H1 (cell line): ENCODE measurements around the gene ADCY7. TPM values are rescaled to one million over a fixed set of nuclear protein-coding genes. Genes with fewer than 3 reads are reported as not detected.

ENCODE experiments used
- CTCF ChIA-PET: fragments of 300-600 bp; sonication (Branson Sonifier 250); formaldehyde crosslinking; loops from one replicate; lab custom pipeline; 2021; ENCODE audit not compliant: partially characterized antibody; lab: Charles Lee
- POLR2A ChIA-PET: fragments of 300-600 bp; sonication (Branson Sonifier 250); formaldehyde crosslinking; loops from one replicate; lab custom pipeline; 2021; ENCODE audit warnings: inconsistent platforms; ENCODE audit not compliant: partially characterized antibody; lab: Charles Lee
- DNase-seq, 2 experiments: peaks; one replicate each; pipeline versions ENCODE4 v3.0.0 to v3.0.0-alpha.2; 2010 to 2022; ENCODE audit warnings: low spot score in 2 of 2, low read depth in 1 of 2, mixed read lengths in 1 of 2
- FAIRE-seq: peaks from 2 replicates; lab custom pipeline; 2011; peaks lifted over from hg19 to GRCh38; lab: Jason Lieb, UNC
- H2AFZ ChIP-seq: 2 replicates; pipeline ENCODE4 v1.8.1; 2012; ENCODE audit warnings: low read length, inconsistent platforms
- H2AK5ac ChIP-seq: 2 replicates; pipeline ENCODE4 v1.6.1; 2013; ENCODE audit warnings: low read depth, low read length
- H2BK120ac ChIP-seq: replicated peaks from 2 replicates; pipeline ENCODE3; 2013; ENCODE audit warnings: low read depth, low read length, inconsistent platforms
- H2BK12ac ChIP-seq: 2 replicates; pipeline ENCODE4 v1.6.1; 2013; ENCODE audit warnings: low read depth, low read length
- H2BK15ac ChIP-seq: 2 replicates; pipeline ENCODE4 v1.6.1; 2013; ENCODE audit warnings: low read length
- H2BK20ac ChIP-seq: 2 replicates; pipeline ENCODE4 v1.6.1; 2013; ENCODE audit warnings: low read length
- H2BK5ac ChIP-seq: 2 replicates; pipeline ENCODE4 v1.6.1; 2013; ENCODE audit warnings: low read depth, low read length
- H3K14ac ChIP-seq: 2 replicates; pipeline ENCODE4 v1.6.1; 2013; ENCODE audit warnings: inconsistent platforms; ENCODE audit not compliant: insufficient read length
- H3K18ac ChIP-seq: 2 replicates; pipeline ENCODE4 v1.6.1; 2013; ENCODE audit warnings: low read length; ENCODE audit errors: extremely low read depth
- H3K23ac ChIP-seq: 2 replicates; pipeline ENCODE4 v1.6.1; 2013; ENCODE audit warnings: inconsistent platforms; ENCODE audit not compliant: insufficient read length
- H3K23me2 ChIP-seq: 2 replicates; pipeline ENCODE4 v1.6.1; 2013; ENCODE audit warnings: low read depth, low read length
- H3K27ac ChIP-seq: 2 replicates; pipeline ENCODE4 v1.6.1; 2011; ENCODE audit warnings: low read depth, low read length, inconsistent platforms
- H3K27me3 ChIP-seq, 4 experiments: replicated peaks in 1 of 4; 1 replicate in 1 of 4; 2 replicates in 3 of 4; pipeline versions ENCODE4 v1.6.1 to v1.8.1; 2011 to 2013; ENCODE audit warnings: low read length in 3 of 4, mild to moderate bottlenecking in 3 of 4, inconsistent platforms in 2 of 4, mixed read lengths in 2 of 4, moderate library complexity in 1 of 4; ENCODE audit not compliant: control insufficient read depth in 3 of 4, insufficient read depth in 3 of 4; ENCODE audit errors: extremely low read depth in 1 of 4
- H3K36me3 ChIP-seq, 4 experiments: 2 replicates each; pipeline versions ENCODE4 v1.6.1 to v1.8.1; 2011 to 2013; ENCODE audit warnings: mild to moderate bottlenecking in 4 of 4, low read length in 3 of 4, moderate library complexity in 2 of 4, control low read depth in 1 of 4, inconsistent platforms in 1 of 4; ENCODE audit not compliant: insufficient read depth in 4 of 4, control insufficient read depth in 2 of 4
- H3K4ac ChIP-seq: replicated peaks from 2 replicates; pipeline ENCODE3; 2013; ENCODE audit warnings: low read length, low read depth, mixed read lengths, inconsistent platforms; ENCODE audit not compliant: insufficient read length
- H3K4me1 ChIP-seq, 4 experiments: replicated peaks in 1 of 4; 1 replicate in 1 of 4; 2 replicates in 3 of 4; pipeline versions ENCODE4 v1.6.1 to v1.8.1; 2011 to 2013; ENCODE audit warnings: low read length in 3 of 4, inconsistent platforms in 2 of 4, mixed read lengths in 1 of 4; ENCODE audit not compliant: insufficient read depth in 4 of 4, control insufficient read depth in 3 of 4
- H3K4me2 ChIP-seq, 2 experiments: 2 replicates each; pipeline versions ENCODE4 v1.6.1 to v1.8.1; 2011 to 2013; ENCODE audit warnings: low read depth in 2 of 2, low read length in 2 of 2, control low read depth in 1 of 2, inconsistent platforms in 1 of 2, mild to moderate bottlenecking in 1 of 2; ENCODE audit not compliant: insufficient read depth in 1 of 2
- H3K4me3 ChIP-seq, 4 experiments: fragments of 200-600, 300-600 bp in 1 of 4; sonication (generic), shearing (Covaris generic), sonication (Bioruptor Twin) in 1 of 4; 2 replicates each; pipeline versions ENCODE4 v1.5.1 to v1.8.1; 2011 to 2016; ENCODE audit warnings: low read length in 4 of 4, low read depth in 3 of 4, control low read depth in 2 of 4, inconsistent platforms in 2 of 4, mild to moderate bottlenecking in 2 of 4, mixed read lengths in 1 of 4, moderate library complexity in 1 of 4; ENCODE audit not compliant: insufficient read depth in 2 of 4; ENCODE audit errors: extremely low read depth in 1 of 4
- H3K56ac ChIP-seq: replicated peaks from 2 replicates; pipeline ENCODE3; 2013; ENCODE audit warnings: low read depth, mild to moderate bottlenecking, mixed read lengths, low read length, inconsistent platforms; ENCODE audit not compliant: insufficient read length
- H3K79me1 ChIP-seq: 2 replicates; pipeline ENCODE4 v1.6.1; 2013; ENCODE audit warnings: low read depth, low read length, control low read depth
- H3K79me2 ChIP-seq, 2 experiments: 2 replicates each; pipeline versions ENCODE4 v1.6.1 to v1.8.1; 2012 to 2013; ENCODE audit warnings: low read length in 2 of 2, mild to moderate bottlenecking in 2 of 2, inconsistent platforms in 1 of 2; ENCODE audit not compliant: insufficient read depth in 2 of 2, control insufficient read depth in 1 of 2
- H3K9ac ChIP-seq, 4 experiments: replicated peaks in 1 of 4; 1 replicate in 1 of 4; 2 replicates in 3 of 4; pipeline versions ENCODE4 v1.6.1 to v1.8.1; 2011 to 2013; ENCODE audit warnings: low read depth in 3 of 4, low read length in 3 of 4, control low read depth in 2 of 4, mild to moderate bottlenecking in 2 of 4, moderate library complexity in 2 of 4, inconsistent platforms in 1 of 4; ENCODE audit errors: extremely low read depth in 1 of 4
- H3K9me3 ChIP-seq, 2 experiments: 2 replicates each; pipeline versions ENCODE4 v1.6.1 to v1.8.1; 2012 to 2013; ENCODE audit warnings: mild to moderate bottlenecking in 2 of 2, moderate library complexity in 2 of 2, control low read depth in 1 of 2, inconsistent platforms in 1 of 2, low read depth in 1 of 2, low read length in 1 of 2, mixed read lengths in 1 of 2; ENCODE audit not compliant: insufficient read depth in 2 of 2
- H4K20me1 ChIP-seq, 2 experiments: replicated peaks in 1 of 2; 2 replicates each; pipeline versions ENCODE3 to v1.8.1; 2011 to 2013; ENCODE audit warnings: inconsistent platforms in 2 of 2, low read length in 2 of 2, mild to moderate bottlenecking in 1 of 2; ENCODE audit not compliant: insufficient read depth in 2 of 2, control insufficient read depth in 1 of 2
- H4K5ac ChIP-seq: 2 replicates; pipeline ENCODE4 v1.6.1; 2013; ENCODE audit warnings: low read length, low read depth, mixed read lengths, inconsistent platforms; ENCODE audit not compliant: insufficient read length
- H4K8ac ChIP-seq: 2 replicates; pipeline ENCODE4 v1.8.0; 2013; ENCODE audit warnings: mild to moderate bottlenecking, moderate library complexity, low read length, inconsistent platforms; ENCODE audit not compliant: insufficient read depth; ENCODE audit errors: extremely low read depth
- H4K91ac ChIP-seq: replicated peaks from 2 replicates; pipeline ENCODE3; 2013; ENCODE audit warnings: low read length, mixed read lengths, inconsistent platforms; ENCODE audit not compliant: insufficient read length
- BACH1 ChIP-seq: IDR thresholded peaks from 2 replicates; pipeline ENCODE4 v1.6.1; 2012; ENCODE audit warnings: low read length, improper control_type of control experiment
- BCL11A ChIP-seq, 2 experiments: IDR thresholded peaks; one replicate each; pipeline ENCODE4 v1.6.1; 2011; ENCODE audit warnings: low read depth in 2 of 2, low read length in 2 of 2, mild to moderate bottlenecking in 2 of 2
- CTBP2 ChIP-seq: IDR thresholded peaks from 2 replicates; pipeline ENCODE4 v1.7.0; 2011; ENCODE audit warnings: borderline replicate concordance, mild to moderate bottlenecking, moderate library complexity, mixed read lengths, low read length; ENCODE audit not compliant: insufficient read depth, insufficient read length
- EP300 ChIP-seq, 2 experiments: IDR thresholded peaks; 1 replicate in 1 of 2; 2 replicates in 1 of 2; pipeline ENCODE4 v1.6.1; 2011 to 2012; ENCODE audit warnings: low read depth in 2 of 2, low read length in 2 of 2, mild to moderate bottlenecking in 2 of 2, borderline replicate concordance in 1 of 2, inconsistent platforms in 1 of 2, moderate library complexity in 1 of 2
- EZH2 ChIP-seq: fragments of 200-600 bp; sonication (generic); IDR thresholded peaks from 2 replicates; pipeline ENCODE4 v1.7.1; 2012; ENCODE audit warnings: low read depth, mild to moderate bottlenecking, moderate library complexity, low read length, inconsistent platforms; ENCODE audit not compliant: severe bottlenecking
- FOSL1 ChIP-seq: IDR thresholded peaks from 2 replicates; pipeline ENCODE4 v1.6.1; 2011; ENCODE audit warnings: mild to moderate bottlenecking, low read depth, low read length, moderate library complexity; ENCODE audit not compliant: insufficient read depth
- JUND ChIP-seq: IDR thresholded peaks from 2 replicates; pipeline ENCODE4 v1.6.1; 2011; ENCODE audit warnings: mild to moderate bottlenecking, improper control_type of control experiment, low read length
- KDM1A ChIP-seq: fragments of 200-600, 300-600 bp; sonication (generic); IDR thresholded peaks from 2 replicates; pipeline ENCODE4 v1.7.1; 2016; ENCODE audit warnings: mild to moderate bottlenecking, low read length, borderline replicate concordance
- KDM4A ChIP-seq: IDR thresholded peaks from one replicate; pipeline ENCODE4 v1.7.1; 2012; ENCODE audit warnings: low read depth, mild to moderate bottlenecking, moderate library complexity, low read length, inconsistent platforms; ENCODE audit not compliant: severe bottlenecking
- MAFK ChIP-seq: IDR thresholded peaks from 2 replicates; pipeline ENCODE4 v1.6.1; 2012; ENCODE audit warnings: low read depth, mild to moderate bottlenecking, improper control_type of control experiment, low read length
- SIRT6 ChIP-seq: IDR thresholded peaks from one replicate; pipeline ENCODE4 v1.7.1; 2012; ENCODE audit warnings: low read length, inconsistent platforms
- SP2 ChIP-seq: IDR thresholded peaks from 2 replicates; pipeline ENCODE4 v1.6.1; 2012; ENCODE audit warnings: mild to moderate bottlenecking, low read length, inconsistent platforms
- SRF ChIP-seq: IDR thresholded peaks from 2 replicates; pipeline ENCODE4 v1.6.1; 2011; ENCODE audit warnings: mild to moderate bottlenecking, low read depth, low read length, moderate library complexity
- YY1 ChIP-seq: IDR thresholded peaks from 2 replicates; pipeline ENCODE4 v1.6.1; 2011; ENCODE audit warnings: low read depth, mild to moderate bottlenecking, low read length
- ZNF274 ChIP-seq: IDR thresholded peaks from 2 replicates; pipeline ENCODE4 v1.7.0; 2012; ENCODE audit warnings: low read length, borderline replicate concordance; ENCODE audit errors: extremely low read depth
- WGBS, 2 experiments: shearing (Covaris generic) in 1 of 2; methylation state at CpG; one replicate each; pipeline versions ENCODE4 v1.1.6 to v1.1.7; 2013 to 2015; ENCODE audit warnings: low lambda C conversion rate in 2 of 2, mixed read lengths in 2 of 2, inconsistent platforms in 1 of 2, low coverage in 1 of 2, missing lambda C conversion rate in 1 of 2; ENCODE audit not compliant: insufficient replicate concordance in 2 of 2, insufficient coverage in 1 of 2, insufficient read length in 1 of 2; ENCODE audit errors: extremely low coverage in 1 of 2, missing lambda C conversion rate in 1 of 2; 5-methylcytosine and 5-hydroxymethylcytosine counted together
- polyA plus RNA-seq, 7 experiments: library from polyadenylated mRNA; depleted of rRNA in 3 of 7; stranded (reverse) in 5 of 7; unstranded in 2 of 7; fragments of >200 nt in 5 of 7; fragments of 200-250 nt in 2 of 7; gene quantifications; 1 replicate in 5 of 7; 2 replicates in 1 of 7; 4 replicates in 1 of 7; pipeline versions ENCODE4 v1.2.1 to v1.2.3, GENCODE V29; 2011 to 2013; ENCODE audit warnings: missing spikeins in 2 of 7, mixed read lengths in 2 of 7
- total RNA-seq: library from RNA; stranded (reverse); fragmentation: NEBNext Ultra II Directional; extraction: Animal tissue kit (Norgen Biotek cat#: 25700); gene quantifications from 2 replicates; pipeline ENCODE4 v1.2.1, GENCODE V29; 2021

ADCY7 gene
- total and polyA plus RNA-seq, 2 of the 8 experiments (the other 6 are each of a cell fraction or from before 2014, with no cell fraction given): 2.4 to 5.1 TPM

GRCh38 chr16:50332599-50332998, 66.2 kb downstream of the ADCY7 start:
- H2BK5ac ChIP-seq: no peak overlapping the region
- H3K14ac ChIP-seq: no peak overlapping the region
- H2BK12ac ChIP-seq: no peak overlapping the region
- H3K79me2 ChIP-seq: peaks cover 0 to 7% of the 10 kb centered on the region in 2 experiments; a peak in 1 of 4 replicates
- 78% methylated on average over 3 of the region's 3 CpGs; no CpG with 5 or more reads in 1 of the 2 experiments for WGBS, 2 experiments
- no peak overlapping the region for H3K9ac ChIP-seq
- no peak overlapping the region for H2AFZ ChIP-seq
- H3K4me2 ChIP-seq: no peak overlapping the region
- ChIA-PET POLR2A (interaction anchor here (1.0 kb wide), 2 partner anchors 22 to 63 kb away, joined by 3 read pairs; no protein-coding TSS in a partner anchor), CTCF (interaction anchor here (0.7 to 7.5 kb wide), 5 partner anchors 22 to 375 kb away, joined by 3 to 92 read pairs (median 3); no protein-coding TSS in a partner anchor)
- no peaks in the 10 kb centered on the region for H3K27me3 ChIP-seq
- H2BK15ac ChIP-seq: no peak overlapping the region
- H3K36me3 ChIP-seq: peaks cover 2 to 36% (median 15%) of the 10 kb centered on the region in 4 experiments; a peak in 4 of 8 replicates
- no peaks in the 10 kb centered on the region for H3K79me1 ChIP-seq
- H4K20me1 ChIP-seq: peaks cover 1 to 8% of the 10 kb centered on the region in 2 experiments
- no peak overlapping the region for H4K91ac ChIP-seq
- no peak overlapping the region for H3K27ac ChIP-seq
- no peak overlapping the region for H4K8ac ChIP-seq
- H3K4me3 ChIP-seq: no peak overlapping the region
- no peak overlapping the region for H3K56ac ChIP-seq
- H3K18ac ChIP-seq: no peak overlapping the region
- H2BK120ac ChIP-seq: no peak overlapping the region
- no peaks in the 10 kb centered on the region for H3K23me2 ChIP-seq
- H3K9me3 ChIP-seq: no peaks in the 10 kb centered on the region
- no peak overlapping the region for H3K23ac ChIP-seq
- H2BK20ac ChIP-seq: no peak overlapping the region
- FAIRE-seq: no peak
- H3K4ac ChIP-seq: no peak overlapping the region
- H3K4me1 ChIP-seq: no peaks in the 10 kb centered on the region
- no peak for DNase-seq
- no peak overlapping the region for H4K5ac ChIP-seq
- no peak overlapping the region for H2AK5ac ChIP-seq
- no peak for TF ChIP-seq CTBP2
- TF ChIP-seq YY1: no peak
- TF ChIP-seq FOSL1: no peak
- no peak for TF ChIP-seq BACH1
- TF ChIP-seq ZNF274: no peak
- TF ChIP-seq SP2: no peak
- no peak for TF ChIP-seq EP300 (IDR thresholded peaks at IDR 0.05; ENCODE audit: borderline replicate concordance in 1 of 2, low read depth in 2 of 2, low read length in 2 of 2)
- TF ChIP-seq SRF: no peak
- TF ChIP-seq BCL11A (IDR thresholded peaks at IDR 0.05; ENCODE audit: low read depth in 2 of 2, low read length in 2 of 2): no peak
- TF ChIP-seq KDM4A: no peak
- TF ChIP-seq MAFK: no peak
- TF ChIP-seq EZH2: no peak
- no peak for TF ChIP-seq SIRT6
- TF ChIP-seq KDM1A: no peak
- no peak for TF ChIP-seq JUND
